GM18861 (cell line): ENCODE data around the gene FAR2.
"Not testable (repeated sequence)": the region's sequence is repeated elsewhere in the genome, so short reads cannot be mapped to it uniquely, and the experiment has no call there.

ENCODE experiments used
- ATAC-seq: cut with Tn5 transposase; IDR thresholded peaks from one replicate; pipeline ENCODE4 v1.9.1; 2021; ENCODE audit not compliant: unreplicated experiment

The FAR2 gene

GRCh38 chr12:29152223-29152868, 3.3 kb downstream of the FAR2 start:
- peak; percentile 76 for ATAC-seq

GRCh38 chr12:29152981-29153630, 4.0 kb downstream of the FAR2 start:
- no peak for ATAC-seq

GRCh38 chr12:29155079-29155478, 6.0 kb downstream of the FAR2 start:
- peak; percentile 64 for ATAC-seq

GRCh38 chr12:29157486-29157946, 8.4 kb downstream of the FAR2 start:
- no peak for ATAC-seq

GRCh38 chr12:29158115-29158763, 9.2 kb downstream of the FAR2 start:
- no peak for ATAC-seq

- no peak for ATAC-seq
These were observed 10.6 kb downstream of the FAR2 start for GRCh38 chr12:29159661-29160060.

GRCh38 chr12:29160230-29160629, 11.2 kb downstream of the FAR2 start:
- no peak for ATAC-seq

- ATAC-seq: no peak
These were observed 14.1 kb downstream of the FAR2 start for GRCh38 chr12:29163146-29163545.

- ATAC-seq: peak; percentile 100
These were observed 15.7 kb downstream of the FAR2 start for GRCh38 chr12:29164477-29165393.

GRCh38 chr12:29167445-29167844, 18.4 kb downstream of the FAR2 start:
- no peak for ATAC-seq

GRCh38 chr12:29167988-29168387, 18.9 kb downstream of the FAR2 start:
- ATAC-seq: no peak

- not testable (repeated sequence) for ATAC-seq
These were observed 20.9 kb downstream of the FAR2 start for GRCh38 chr12:29169978-29170377.

GRCh38 chr12:29170478-29171084, 21.5 kb downstream of the FAR2 start:
- not testable (repeated sequence) for ATAC-seq

- no peak for ATAC-seq
These were observed 22.6 kb downstream of the FAR2 start for GRCh38 chr12:29171421-29172258.

- ATAC-seq: no peak
These were observed 27.9 kb downstream of the FAR2 start for GRCh38 chr12:29176941-29177340.

- not testable (repeated sequence) for ATAC-seq
These were observed 33.2 kb downstream of the FAR2 start for GRCh38 chr12:29182247-29182646.

GRCh38 chr12:29187756-29188155, 38.7 kb downstream of the FAR2 start:
- ATAC-seq: no peak

- ATAC-seq: no peak
These were observed 42.3 kb downstream of the FAR2 start for GRCh38 chr12:29191267-29191850.

GRCh38 chr12:29198901-29199300, 49.8 kb downstream of the FAR2 start:
- ATAC-seq: no peak
